GM18517 (cell line): Measurements from ENCODE around the gene GRM2.

Experiments
- ATAC-seq: cut with Tn5 transposase; IDR thresholded peaks from one replicate; pipeline ENCODE4 v1.9.1; 2021; ENCODE audit warnings: mild to moderate bottlenecking, moderate library complexity; ENCODE audit not compliant: unreplicated experiment

Gene GRM2

DNA sequence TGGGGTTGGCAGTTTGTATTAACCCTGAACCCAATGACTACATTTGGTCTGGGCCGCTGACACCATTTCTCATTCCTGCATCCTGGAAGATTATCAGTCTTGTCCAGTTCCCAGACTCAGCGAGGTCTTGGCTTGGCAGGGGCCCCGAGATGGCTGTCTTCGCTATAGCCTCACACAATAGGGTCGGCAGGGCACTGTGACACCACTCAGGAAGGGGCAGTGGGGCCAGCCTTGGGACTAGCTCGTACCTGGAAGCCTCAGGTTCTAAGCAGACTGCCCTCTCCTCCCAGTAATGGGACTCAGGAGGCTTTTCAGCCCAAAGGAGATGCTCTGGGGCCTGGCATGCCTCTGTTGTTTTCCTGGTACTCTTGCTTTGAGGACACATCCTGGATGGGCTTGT lies 26.7 kb upstream of the GRM2 start:
- no peak for ATAC-seq

- ATAC-seq, result no peak
These were observed 26.1 kb upstream of the GRM2 start for GRCh38 chr3:51680663-51681230.

- no peak for ATAC-seq
These were observed 25.4 kb upstream of the GRM2 start for GRCh38 chr3:51681453-51681852.

DNA sequence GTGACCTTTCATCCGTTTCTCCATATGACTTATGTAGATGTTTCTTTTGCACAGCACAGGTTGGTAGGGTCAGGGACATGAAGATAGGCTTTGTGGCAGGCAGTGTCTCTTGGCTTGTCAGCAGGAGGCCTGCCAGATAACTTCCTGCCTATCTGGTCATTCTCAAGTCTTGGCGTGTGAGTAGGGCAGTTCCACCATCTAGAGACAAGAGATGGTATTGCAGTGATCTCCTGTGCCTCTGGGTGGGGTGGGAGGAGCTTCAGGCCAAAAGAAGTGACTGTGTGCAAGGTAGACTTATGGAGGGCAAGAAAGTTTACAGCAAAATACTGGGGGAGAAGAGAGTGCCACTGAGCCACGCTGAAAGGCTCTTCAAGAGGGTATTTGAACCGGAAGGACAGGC lies 24.8 kb upstream of the GRM2 start:
- ATAC-seq, result peak; percentile 82

- no peak for ATAC-seq
These were observed 24.3 kb upstream of the GRM2 start for GRCh38 chr3:51682526-51682925.

- ATAC-seq, result no peak
These were observed 23.3 kb upstream of the GRM2 start for GRCh38 chr3:51683566-51683965.

DNA sequence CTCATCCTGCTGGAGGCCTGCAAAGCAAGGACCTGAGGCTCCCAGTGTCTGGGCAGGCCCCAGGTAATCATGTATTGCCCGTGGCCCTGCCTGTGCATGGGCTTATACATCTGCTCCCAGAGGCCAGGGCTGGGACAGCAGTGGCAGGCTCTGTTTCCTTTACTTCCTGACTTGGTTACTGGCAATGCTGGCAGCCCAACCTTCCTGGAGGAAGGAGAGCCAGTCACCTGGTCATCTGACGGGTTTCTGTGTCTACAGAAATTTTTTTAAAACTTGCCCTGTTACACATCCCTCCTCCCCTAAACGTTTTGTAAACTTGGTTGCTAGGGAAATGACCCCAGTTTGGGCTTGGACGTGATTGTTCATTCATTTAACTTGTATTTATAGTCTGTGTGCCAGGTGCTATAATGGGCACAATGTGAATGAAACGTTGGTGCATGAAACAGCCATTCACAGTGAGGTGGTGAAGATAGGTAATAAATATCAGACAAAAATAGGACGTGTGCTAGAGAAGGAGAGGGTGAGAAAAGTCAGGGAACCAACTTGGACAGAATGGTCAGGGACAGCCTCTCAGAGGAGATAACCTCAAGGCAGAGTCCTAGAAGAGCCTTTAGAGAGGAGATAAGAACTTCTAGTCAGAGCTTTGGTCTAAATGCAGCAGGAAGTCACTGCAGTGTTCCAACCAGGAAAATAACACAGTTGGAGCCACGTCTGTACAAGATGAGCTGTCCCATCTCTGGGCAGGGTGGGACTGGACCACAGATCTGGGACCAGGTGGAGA lies 21.7 kb upstream of the GRM2 start:
- no peak for ATAC-seq

GRCh38 chr3:51686056-51686455 lies 20.8 kb upstream of the GRM2 start:
- ATAC-seq, result no peak

DNA sequence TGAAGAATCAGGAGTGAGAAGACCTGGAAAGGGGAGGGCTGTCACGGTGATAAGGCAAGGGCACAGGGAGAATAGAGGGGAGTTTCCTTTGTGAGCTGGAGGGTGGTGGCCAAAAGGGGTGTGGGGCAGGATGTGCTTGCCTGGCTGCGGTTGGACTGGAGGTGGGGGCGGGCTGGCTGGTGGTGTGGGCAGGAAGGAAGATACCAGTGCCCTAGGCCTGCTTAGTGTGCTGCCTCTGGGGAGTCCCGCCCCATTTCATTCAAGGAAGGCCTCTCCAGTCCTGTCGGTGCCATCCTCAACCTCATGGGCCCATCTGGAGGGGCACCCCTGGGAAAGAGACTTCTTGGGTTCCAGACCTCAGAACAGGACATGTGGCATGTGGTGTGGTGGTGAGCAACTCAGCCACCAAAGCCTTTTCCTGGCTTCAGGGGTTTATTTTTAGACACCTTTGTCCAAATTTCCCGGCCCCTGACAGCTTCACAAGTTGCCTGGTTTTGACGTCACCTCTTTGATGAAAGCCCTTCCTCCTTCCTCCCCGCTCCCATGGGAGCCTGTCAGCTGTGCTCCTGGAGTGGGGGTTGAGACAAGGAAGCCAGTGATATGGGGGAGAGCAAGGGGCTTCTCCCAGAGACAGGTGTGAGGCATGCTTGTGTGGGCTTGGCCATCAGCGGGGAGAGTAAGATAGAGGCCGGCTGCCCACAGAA lies 20.2 kb upstream of the GRM2 start:
- peak; percentile 44 for ATAC-seq

- no peak for ATAC-seq
These were observed 19.2 kb upstream of the GRM2 start for GRCh38 chr3:51687431-51688205.

- no peak for ATAC-seq
These were observed 18.7 kb upstream of the GRM2 start for GRCh38 chr3:51688206-51688600.

- no peak for ATAC-seq
These were observed 15.8 kb upstream of the GRM2 start for GRCh38 chr3:51691021-51691420.

GRCh38 chr3:51691949-51692348 lies 14.9 kb upstream of the GRM2 start:
- ATAC-seq, result no peak

- ATAC-seq, result no peak
These were observed 13.9 kb upstream of the GRM2 start for GRCh38 chr3:51692980-51693395.

DNA sequence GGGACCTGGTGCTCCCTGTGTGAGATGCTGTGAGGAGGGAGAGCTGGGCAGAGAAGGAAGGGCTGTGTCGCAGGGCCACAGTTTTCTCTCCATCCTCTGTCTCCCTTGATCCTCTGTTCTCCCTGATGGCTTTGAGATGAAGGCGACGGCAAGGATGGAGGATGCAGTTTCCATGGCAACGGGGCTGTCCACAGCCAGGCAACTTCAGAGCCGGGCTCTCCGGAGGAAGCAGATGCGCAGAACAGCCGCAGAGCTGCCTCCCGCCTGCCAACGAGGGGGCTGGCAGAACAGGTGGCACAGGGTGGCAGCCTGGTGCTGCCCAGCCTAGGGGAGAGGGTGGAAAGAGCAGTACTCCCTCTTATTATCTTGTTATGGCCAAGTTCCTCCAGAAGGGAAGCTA lies 9.9 kb upstream of the GRM2 start:
- ATAC-seq, result no peak

DNA sequence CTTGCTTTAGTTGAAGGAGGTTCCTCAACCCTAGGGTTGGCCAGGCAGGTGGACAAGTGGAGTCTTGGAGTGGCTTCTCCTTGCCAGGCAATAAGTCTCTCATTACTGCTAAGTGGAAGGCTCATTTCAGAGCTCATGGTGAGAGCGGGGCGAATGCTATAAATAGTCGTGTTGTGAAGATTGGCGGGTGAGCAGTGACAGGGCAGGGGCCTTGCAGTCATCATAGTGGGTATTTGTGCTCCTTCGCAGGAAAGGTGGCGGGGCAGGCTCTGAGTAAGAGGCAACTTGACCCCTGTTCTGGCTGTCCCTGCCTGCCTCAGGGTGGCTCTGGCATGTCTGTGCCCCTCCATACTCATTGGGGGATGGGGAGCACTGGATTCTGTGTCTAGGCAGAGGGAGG lies 8.7 kb upstream of the GRM2 start:
- ATAC-seq, result no peak

DNA sequence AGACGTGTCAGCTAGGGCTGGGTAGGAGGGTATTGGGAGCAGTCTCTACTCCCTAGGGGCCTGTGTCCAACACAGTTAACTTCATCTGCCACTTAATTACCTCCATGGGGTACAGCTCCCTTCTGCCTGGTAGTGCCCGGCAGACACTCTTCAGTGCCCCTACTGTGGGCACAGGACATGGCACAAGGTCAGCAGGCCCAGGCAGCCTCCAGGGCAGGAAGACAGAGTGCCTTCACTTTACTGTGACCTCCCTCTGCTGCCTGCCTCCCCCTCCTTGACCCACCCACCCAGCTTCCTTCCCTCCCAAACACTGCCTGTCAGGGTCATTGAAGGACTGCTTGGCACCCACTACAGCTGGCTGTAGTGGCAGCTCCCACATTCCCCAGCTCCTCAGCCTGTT lies 6.5 kb upstream of the GRM2 start:
- ATAC-seq, result no peak

DNA sequence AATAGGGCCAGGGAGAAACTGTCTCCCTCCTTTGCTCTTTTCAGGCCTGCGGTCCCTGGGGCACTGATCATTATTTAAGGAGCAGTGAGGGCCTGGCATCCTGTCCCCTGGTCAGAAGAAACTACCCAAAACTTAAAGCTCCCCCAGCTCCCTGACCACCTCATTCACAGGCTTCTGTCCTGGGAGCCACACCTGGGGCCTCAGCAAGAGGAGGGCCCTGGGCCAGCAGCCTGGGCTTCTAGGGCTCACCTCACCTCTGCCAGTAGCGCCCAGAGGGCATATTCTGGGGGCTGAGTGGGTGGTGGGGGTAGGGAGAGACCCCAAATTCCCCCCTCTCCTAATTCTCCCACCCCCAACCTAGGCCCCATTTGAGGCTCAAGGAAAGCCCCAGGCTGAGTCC lies 4.7 kb upstream of the GRM2 start:
- no peak for ATAC-seq

DNA sequence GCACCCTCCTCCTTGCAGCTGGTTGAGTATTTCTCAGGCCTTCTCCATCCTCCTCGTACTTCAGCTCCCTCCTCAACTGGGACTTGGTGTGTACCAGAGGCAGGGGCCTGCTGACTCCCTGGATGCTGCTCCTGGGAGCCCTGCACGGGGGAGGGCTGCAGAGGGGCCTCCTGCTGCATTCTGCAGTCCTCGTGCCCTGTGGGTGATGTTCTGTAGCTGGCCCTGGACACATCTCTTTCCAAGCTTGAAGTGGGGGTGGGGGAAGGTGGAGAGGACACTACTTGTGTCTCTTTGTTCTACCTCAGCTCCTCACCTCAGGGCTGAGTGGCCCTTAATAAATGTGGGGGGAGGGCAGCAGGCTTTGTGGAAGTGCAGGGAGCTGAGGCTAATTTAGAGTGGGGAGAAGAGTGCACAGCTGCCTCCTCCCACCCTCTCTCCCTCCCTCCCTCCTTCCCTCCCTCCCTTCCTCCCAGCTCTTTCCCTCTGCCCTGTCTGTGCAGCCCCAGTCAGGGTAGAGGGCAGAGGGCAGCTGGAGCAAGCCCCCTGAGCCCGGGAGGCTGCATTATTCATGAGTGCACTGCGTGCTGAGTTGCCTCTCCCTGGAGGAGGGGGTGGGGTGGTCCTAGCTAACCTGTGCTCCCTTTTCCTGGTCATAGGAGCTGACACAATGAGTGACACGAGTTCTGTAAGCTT lies 3.7 kb upstream of the GRM2 start:
- ATAC-seq, result no peak

DNA sequence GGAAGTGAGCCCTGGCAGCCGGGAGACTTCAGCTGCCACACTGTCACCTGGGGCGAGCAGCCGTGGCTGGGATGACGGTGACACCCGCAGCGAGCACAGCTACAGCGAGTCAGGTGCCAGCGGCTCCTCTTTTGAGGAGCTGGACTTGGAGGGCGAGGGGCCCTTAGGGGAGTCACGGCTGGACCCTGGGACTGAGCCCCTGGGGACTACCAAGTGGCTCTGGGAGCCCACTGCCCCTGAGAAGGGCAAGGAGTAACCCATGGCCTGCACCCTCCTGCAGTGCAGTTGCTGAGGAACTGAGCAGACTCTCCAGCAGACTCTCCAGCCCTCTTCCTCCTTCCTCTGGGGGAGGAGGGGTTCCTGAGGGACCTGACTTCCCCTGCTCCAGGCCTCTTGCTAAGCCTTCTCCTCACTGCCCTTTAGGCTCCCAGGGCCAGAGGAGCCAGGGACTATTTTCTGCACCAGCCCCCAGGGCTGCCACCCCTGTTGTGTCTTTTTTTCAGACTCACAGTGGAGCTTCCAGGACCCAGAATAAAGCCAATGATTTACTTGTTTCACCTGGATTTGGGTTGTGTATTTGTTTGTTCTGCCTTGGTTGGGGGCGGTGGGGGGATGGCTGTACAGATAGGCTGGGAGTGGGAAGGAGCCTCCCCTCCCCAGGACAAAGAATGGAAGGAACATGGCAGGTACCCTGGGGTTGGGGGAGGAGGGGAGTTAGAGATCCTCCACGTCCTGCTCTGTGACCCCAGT lies 2.9 kb upstream of the GRM2 start:
- ATAC-seq, result no peak
